Karpas-422 (cell line): ENCODE results near the gene LONRF2. TPM values are rescaled to one million over a fixed set of nuclear protein-coding genes. Genes with fewer than 3 reads are reported as not detected.

Experiments
- DNase-seq: peaks from one replicate; pipeline ENCODE4 v3.0.0-alpha.2; 2015
- H2AFZ ChIP-seq: fragments of 200-600 bp; sonication (generic); 2 replicates; pipeline ENCODE4 v1.6.1; 2014; ENCODE audit warnings: antibody characterized with exemption, low read length, mixed read lengths
- H3K27ac ChIP-seq: fragments of 200-600 bp; sonication (generic); 2 replicates; pipeline ENCODE4 v1.5.1; 2014; ENCODE audit warnings: mild to moderate bottlenecking, low read length, moderate library complexity
- H3K27me3 ChIP-seq: fragments of 200-600 bp; sonication (generic); 2 replicates; pipeline ENCODE4 v1.6.1; 2014; ENCODE audit warnings: low read length, mixed read lengths
- H3K36me3 ChIP-seq: fragments of 200-600 bp; sonication (generic); 2 replicates; pipeline ENCODE4 v1.6.1; 2014; ENCODE audit warnings: low read length, mixed read lengths; ENCODE audit not compliant: insufficient read depth
- H3K4me1 ChIP-seq: fragments of 200-600 bp; sonication (generic); 2 replicates; pipeline ENCODE4 v1.6.1; 2014; ENCODE audit warnings: mild to moderate bottlenecking, low read length, mixed read lengths
- H3K4me2 ChIP-seq: fragments of 200-600 bp; sonication (generic); 2 replicates; pipeline ENCODE4 v1.6.1; 2014; ENCODE audit warnings: low read length, low read depth, mild to moderate bottlenecking; ENCODE audit not compliant: poor library complexity, severe bottlenecking
- H3K4me3 ChIP-seq: fragments of 200-600 bp; sonication (generic); 2 replicates; pipeline ENCODE4 v1.5.1; 2014; ENCODE audit warnings: mild to moderate bottlenecking, antibody characterized with exemption, low read length, mixed read lengths
- H3K79me2 ChIP-seq: fragments of 200-600 bp; sonication (generic); 2 replicates; pipeline ENCODE4 v1.6.1; 2014; ENCODE audit warnings: mild to moderate bottlenecking, low read length, mixed read lengths
- H3K9ac ChIP-seq: fragments of 200-600 bp; sonication (generic); 2 replicates; pipeline ENCODE4 v1.6.0; 2014; ENCODE audit warnings: low read length
- H3K9me2 ChIP-seq: fragments of 200-600 bp; sonication (generic), shearing (Covaris generic); replicated peaks from 2 replicates; pipeline ENCODE4 v1.6.0; 2014; ENCODE audit warnings: mild to moderate bottlenecking, low read length, moderate library complexity; ENCODE audit not compliant: insufficient read depth
- H3K9me3 ChIP-seq: fragments of 300-700, 200-600 bp; sonication (generic); 2 replicates; pipeline ENCODE4 v1.6.1; 2014; ENCODE audit warnings: low read length, mixed read lengths
- H4K20me1 ChIP-seq: fragments of 200-600 bp; sonication (generic); 2 replicates; pipeline ENCODE4 v1.6.1; 2014; ENCODE audit warnings: mild to moderate bottlenecking, antibody characterized with exemption, low read length, low read depth; ENCODE audit not compliant: insufficient read depth
- total RNA-seq: library from RNA; depleted of rRNA; stranded (reverse); fragments of >200 nt; shearing (Covaris generic); gene quantifications from 2 replicates; pipeline ENCODE4 v1.2.3, GENCODE V29; 2014; ENCODE audit warnings: low replicate concordance

LONRF2 gene
- total RNA-seq, 1 experiment from 2014 or later, result not detected

DNA sequence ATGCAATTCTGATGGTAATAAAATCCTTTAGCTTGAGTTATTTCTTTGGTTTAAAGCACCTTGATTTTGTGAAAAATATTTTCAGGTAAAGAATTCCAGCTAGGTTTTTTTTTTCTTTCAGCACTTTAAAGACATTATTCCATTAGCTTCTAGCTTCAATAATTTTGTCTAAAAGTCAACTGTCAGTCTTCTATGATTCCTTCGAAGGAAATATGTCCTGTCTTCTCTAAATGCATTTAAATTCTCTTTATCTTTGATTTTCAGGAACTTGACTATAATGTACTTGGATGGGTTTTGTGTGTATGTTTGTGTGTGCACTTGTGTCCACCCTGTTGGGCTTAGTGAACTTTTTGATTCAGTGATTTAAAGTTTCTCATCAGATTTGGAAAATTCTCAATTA is 4.7 kb downstream of the LONRF2 start:
- H3K4me3 ChIP-seq, result no peak overlapping the region
- H3K4me1 ChIP-seq, result no peaks in the 10 kb centered on the region
- H3K9me3 ChIP-seq, result no peaks in the 10 kb centered on the region
- H3K79me2 ChIP-seq, result no peaks in the 10 kb centered on the region
- no peak for DNase-seq
- no peaks in the 10 kb centered on the region for H3K36me3 ChIP-seq
- no peak overlapping the region for H3K4me2 ChIP-seq
- no peak overlapping the region for H3K27ac ChIP-seq
- no peaks in the 10 kb centered on the region for H3K9me2 ChIP-seq
- no peaks in the 10 kb centered on the region for H4K20me1 ChIP-seq
- no peak overlapping the region for H2AFZ ChIP-seq
- H3K27me3 ChIP-seq, result no peaks in the 10 kb centered on the region
- no peak overlapping the region for H3K9ac ChIP-seq

DNA sequence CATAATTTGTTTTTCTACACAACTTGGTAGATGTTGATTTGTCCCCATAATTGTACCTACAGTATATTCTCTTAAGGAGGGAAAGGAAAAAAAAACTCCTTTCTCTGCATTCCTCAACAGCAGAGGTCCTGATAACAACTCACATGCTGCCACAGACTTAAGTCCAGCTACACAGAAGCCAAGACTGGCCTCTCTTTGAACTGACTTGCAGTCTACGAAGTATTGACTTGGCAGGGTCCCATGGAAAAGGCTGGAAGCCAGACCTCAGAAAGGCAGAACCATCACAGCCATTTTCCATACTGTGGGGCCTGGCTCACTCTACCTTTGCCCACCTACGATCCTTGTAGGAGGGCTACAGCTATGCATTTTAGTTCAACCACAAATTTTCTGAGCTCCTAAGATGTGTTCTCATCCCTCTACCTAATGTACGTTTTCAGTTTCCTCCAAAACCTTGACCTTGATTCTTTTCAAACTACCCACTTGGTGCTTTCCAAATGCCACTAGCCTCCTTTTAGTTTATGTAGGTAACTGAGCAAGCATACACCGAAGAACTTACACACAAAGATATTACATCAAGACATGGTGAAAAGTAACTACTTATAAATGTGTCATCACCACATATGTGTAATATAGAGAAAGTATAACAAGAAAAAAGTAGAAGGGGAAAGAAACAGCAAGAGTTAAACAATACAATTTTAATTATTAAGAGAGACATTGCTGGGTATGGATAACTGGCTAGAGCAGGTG is 12.2 kb downstream of the LONRF2 start:
- Histone ChIP-seq H2AFZ (no peak overlapping the region), H3K4me1 (no peaks in the 10 kb centered on the region), H3K9me2 (no peaks in the 10 kb centered on the region), H3K27me3 (no peaks in the 10 kb centered on the region), H4K20me1 (no peaks in the 10 kb centered on the region), H3K79me2 (no peaks in the 10 kb centered on the region), H3K9ac (no peak overlapping the region), H3K36me3 (no peaks in the 10 kb centered on the region), H3K4me3 (no peak overlapping the region), H3K9me3 (no peaks in the 10 kb centered on the region), H3K27ac (no peak overlapping the region), H3K4me2 (no peak overlapping the region)
- DNase-seq, result no peak

DNA sequence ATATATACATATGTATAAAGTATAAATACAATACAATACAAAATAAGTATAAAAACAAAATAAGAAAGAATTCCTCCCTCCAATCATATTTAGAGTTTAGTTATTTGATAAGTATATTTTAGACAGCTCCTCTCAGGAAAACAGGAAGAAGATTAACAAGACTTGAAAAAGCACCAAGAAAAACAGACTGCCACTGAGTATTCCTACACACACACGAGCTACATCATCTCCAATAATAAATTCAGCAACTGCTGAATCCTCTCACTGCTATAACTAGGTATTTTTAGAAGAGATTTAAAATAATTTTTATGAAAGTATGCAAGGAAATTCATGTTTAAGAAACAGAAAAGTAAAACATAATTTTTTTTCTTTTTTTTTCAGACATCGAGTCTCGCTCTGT is 13.0 kb downstream of the LONRF2 start:
- Histone ChIP-seq H3K4me3 (no peak overlapping the region), H3K4me2 (no peak overlapping the region), H3K9me3 (no peaks in the 10 kb centered on the region), H3K79me2 (no peaks in the 10 kb centered on the region), H2AFZ (no peak overlapping the region), H4K20me1 (no peaks in the 10 kb centered on the region), H3K27me3 (no peaks in the 10 kb centered on the region), H3K4me1 (no peaks in the 10 kb centered on the region), H3K27ac (no peak overlapping the region), H3K36me3 (no peaks in the 10 kb centered on the region), H3K9ac (no peak overlapping the region), H3K9me2 (no peaks in the 10 kb centered on the region)
- no peak for DNase-seq

DNA sequence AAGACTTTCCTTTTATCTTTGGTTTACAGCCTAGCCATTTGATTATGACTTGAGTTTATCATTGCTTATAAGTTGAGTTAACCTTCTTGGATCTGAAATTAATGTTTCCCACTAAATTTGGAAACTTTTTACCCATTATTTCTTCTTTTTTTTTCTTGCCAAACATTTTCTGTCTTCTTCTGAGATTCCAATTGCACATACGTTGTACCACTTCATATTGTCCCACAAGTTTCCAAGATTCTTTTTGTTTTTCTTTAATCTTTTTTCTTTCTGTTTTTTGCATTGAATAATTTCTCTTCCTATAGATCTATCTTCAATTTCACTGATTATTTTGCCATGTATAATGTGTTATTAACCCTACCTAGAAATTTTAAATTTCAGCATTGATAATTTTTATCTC is 18.6 kb downstream of the LONRF2 start:
- DNase-seq, result no peak
- Histone ChIP-seq H3K27ac (no peak overlapping the region), H3K4me1 (no peaks in the 10 kb centered on the region), H3K9me3 (no peaks in the 10 kb centered on the region), H4K20me1 (no peaks in the 10 kb centered on the region), H3K79me2 (no peaks in the 10 kb centered on the region), H3K4me3 (no peak overlapping the region), H3K27me3 (no peaks in the 10 kb centered on the region), H3K9ac (no peak overlapping the region), H2AFZ (no peak overlapping the region), H3K36me3 (no peaks in the 10 kb centered on the region), H3K4me2 (no peak overlapping the region), H3K9me2 (no peaks in the 10 kb centered on the region)

DNA sequence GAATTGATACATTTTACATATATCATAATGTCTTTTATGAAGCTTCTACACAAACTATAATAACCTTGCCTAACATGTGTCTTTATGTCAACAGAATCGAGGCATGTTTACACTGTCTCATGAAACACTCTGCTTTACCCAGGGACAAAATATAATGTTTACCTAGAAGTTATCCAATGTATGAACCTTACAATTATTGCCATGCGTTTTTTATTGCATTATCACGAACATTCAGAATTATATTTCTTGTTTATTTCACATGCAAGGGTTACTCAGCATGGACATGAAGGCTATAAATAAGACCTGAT is 19.8 kb downstream of the LONRF2 start:
- Histone ChIP-seq H3K4me1 (no peaks in the 10 kb centered on the region), H3K36me3 (no peaks in the 10 kb centered on the region), H3K27ac (no peak overlapping the region), H3K9ac (no peak overlapping the region), H3K79me2 (no peaks in the 10 kb centered on the region), H3K27me3 (no peaks in the 10 kb centered on the region), H3K4me2 (no peak overlapping the region), H2AFZ (no peak overlapping the region), H3K9me2 (no peaks in the 10 kb centered on the region), H3K4me3 (no peak overlapping the region), H4K20me1 (no peaks in the 10 kb centered on the region), H3K9me3 (no peaks in the 10 kb centered on the region)
- no peak for DNase-seq

DNA sequence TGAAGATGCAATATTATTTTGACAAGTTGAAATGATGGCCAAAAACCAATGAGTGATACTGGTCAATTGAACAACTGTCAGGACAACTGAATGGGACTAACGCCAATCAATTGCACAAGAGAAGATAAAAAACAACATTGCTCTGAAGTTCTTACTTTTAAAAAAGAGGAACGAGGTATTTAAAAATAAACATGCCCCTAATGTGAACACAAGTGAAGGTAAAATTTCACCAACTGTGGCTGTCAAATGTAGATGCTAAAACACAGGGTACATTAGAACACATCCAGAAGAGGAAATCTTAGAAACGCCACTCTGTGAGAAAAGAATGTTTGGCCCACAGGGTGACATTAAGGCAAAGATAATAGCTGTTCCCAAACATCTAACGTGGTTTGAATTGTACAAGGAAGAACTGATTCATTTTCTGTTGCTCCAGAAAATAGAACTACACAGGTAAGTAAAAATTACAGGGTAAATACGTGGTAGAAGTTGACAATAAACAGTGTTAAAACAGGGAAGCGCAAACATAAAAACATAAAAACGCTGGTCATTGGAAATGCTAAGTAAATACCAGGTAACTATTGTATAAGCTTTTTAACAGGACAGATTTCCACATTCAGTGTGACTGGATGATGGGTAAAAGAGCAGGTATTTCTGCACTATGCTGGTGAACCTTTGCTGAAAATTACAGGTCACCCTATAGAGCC is 20.3 kb downstream of the LONRF2 start:
- Histone ChIP-seq H3K79me2 (no peaks in the 10 kb centered on the region), H4K20me1 (no peaks in the 10 kb centered on the region), H2AFZ (no peak overlapping the region), H3K4me3 (no peak overlapping the region), H3K9me3 (no peaks in the 10 kb centered on the region), H3K9ac (no peak overlapping the region), H3K4me2 (no peak overlapping the region), H3K36me3 (no peaks in the 10 kb centered on the region), H3K4me1 (no peaks in the 10 kb centered on the region), H3K9me2 (no peaks in the 10 kb centered on the region), H3K27me3 (no peaks in the 10 kb centered on the region), H3K27ac (no peak overlapping the region)
- no peak for DNase-seq

DNA sequence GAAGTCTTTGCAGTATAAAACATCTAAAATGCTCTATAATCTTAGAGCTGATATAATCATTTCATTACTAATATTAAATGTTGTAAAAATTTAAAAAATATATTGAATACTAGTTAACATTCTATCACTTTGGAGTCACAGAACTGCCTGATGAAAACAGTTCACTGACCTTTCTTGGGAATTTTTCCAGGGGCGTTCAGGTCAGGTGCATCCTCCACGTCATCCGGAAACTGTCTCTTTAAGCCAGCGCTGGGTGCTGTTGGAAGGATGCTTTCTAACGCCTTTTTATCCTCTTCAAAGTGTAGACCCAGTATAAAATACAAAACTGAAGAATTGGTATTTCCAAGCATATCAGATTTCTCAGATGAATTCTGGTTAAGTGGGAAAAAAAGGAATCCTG is 22.8 kb downstream of the LONRF2 start:
- H3K4me2 ChIP-seq, result no peak overlapping the region
- H3K79me2 ChIP-seq, result no peaks in the 10 kb centered on the region
- no peaks in the 10 kb centered on the region for H3K36me3 ChIP-seq
- no peak for DNase-seq
- no peaks in the 10 kb centered on the region for H4K20me1 ChIP-seq
- no peak overlapping the region for H3K27ac ChIP-seq
- H2AFZ ChIP-seq, result no peak overlapping the region
- H3K4me3 ChIP-seq, result no peak overlapping the region
- H3K9me3 ChIP-seq, result no peaks in the 10 kb centered on the region
- H3K4me1 ChIP-seq, result no peaks in the 10 kb centered on the region
- no peaks in the 10 kb centered on the region for H3K27me3 ChIP-seq
- H3K9ac ChIP-seq, result no peak overlapping the region
- no peaks in the 10 kb centered on the region for H3K9me2 ChIP-seq

DNA sequence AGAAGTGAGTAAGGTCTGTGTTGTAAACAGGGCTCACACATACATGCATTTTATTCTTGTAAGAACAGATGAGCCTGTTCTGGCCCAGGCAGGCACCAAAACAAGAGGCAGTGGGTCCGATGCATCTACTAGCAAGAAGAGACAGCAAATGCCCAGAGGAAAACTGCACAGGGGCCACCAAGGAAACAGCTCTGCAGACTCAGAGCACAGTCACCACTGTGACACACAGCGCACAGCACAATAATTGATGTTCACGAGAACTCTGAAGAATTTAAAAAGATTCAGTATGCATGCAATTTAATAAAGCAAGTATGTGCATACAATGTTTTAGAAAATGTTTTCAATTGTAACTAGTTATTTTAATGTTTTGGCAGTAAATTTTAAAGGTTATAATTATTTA is 24.8 kb downstream of the LONRF2 start:
- no peaks in the 10 kb centered on the region for H3K36me3 ChIP-seq
- H3K4me2 ChIP-seq, result no peak overlapping the region
- DNase-seq, result no peak
- H3K9me3 ChIP-seq, result no peaks in the 10 kb centered on the region
- H3K4me1 ChIP-seq, result no peaks in the 10 kb centered on the region
- H3K79me2 ChIP-seq, result no peaks in the 10 kb centered on the region
- no peaks in the 10 kb centered on the region for H3K9me2 ChIP-seq
- no peak overlapping the region for H3K9ac ChIP-seq
- no peak overlapping the region for H2AFZ ChIP-seq
- no peak overlapping the region for H3K27ac ChIP-seq
- no peaks in the 10 kb centered on the region for H3K27me3 ChIP-seq
- H4K20me1 ChIP-seq, result no peaks in the 10 kb centered on the region
- H3K4me3 ChIP-seq, result no peak overlapping the region
